ENCODE data around the gene RAD23A.
A peak's percentile ranks its signal among the peaks of the same experiment; 100 is the strongest.
"Not testable (repeated sequence)": the region's sequence is repeated elsewhere in the genome, so short reads cannot be mapped to it uniquely, and the experiment has no call there.

The RAD23A gene

DNA sequence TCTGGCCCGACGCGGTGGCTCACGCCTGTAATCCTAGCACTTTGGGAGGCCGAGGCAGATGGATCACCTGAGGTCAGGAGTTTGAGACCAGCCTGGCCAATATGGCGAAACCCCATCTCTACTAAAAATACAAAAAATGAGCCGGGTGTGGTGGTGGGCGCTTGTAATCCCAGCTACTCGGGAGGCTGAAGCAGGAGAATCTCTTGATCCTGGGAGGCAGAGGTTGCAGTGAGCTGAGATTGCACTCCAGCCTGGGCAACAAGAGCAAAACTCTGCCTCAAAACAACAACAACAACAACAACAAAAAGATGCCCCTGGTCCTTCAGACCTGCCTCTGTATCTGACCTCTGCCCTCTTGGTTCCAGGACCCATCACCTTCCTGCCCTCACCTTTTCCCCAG, 9.9 kb downstream of the RAD23A start:
- not testable (repeated sequence) for DNase-seq (ENCODE audit: low spot score)

- DNase-seq (ENCODE audit: low spot score): no peak
Observed at GRCh38 chr19:12955996-12956395, 10.3 kb downstream of the RAD23A start.

- DNase-seq (ENCODE audit: low spot score): no peak
Observed at GRCh38 chr19:12956446-12957388, 11.1 kb downstream of the RAD23A start, which contains the start of gene GADD45GIP1. TSS of gene GADD45GIP1 (minus strand) at chr19:12957223. CDS start at chr19:12957212, 11 bp downstream.

GRCh38 chr19:12957389-12957952, 11.8 kb downstream of the RAD23A start:
- DNase-seq (ENCODE audit: low spot score): not testable (repeated sequence)

- no peak for DNase-seq (ENCODE audit: low spot score)
Observed at GRCh38 chr19:12959481-12959880, 13.8 kb downstream of the RAD23A start.

- DNase-seq (ENCODE audit: low spot score): peak; percentile 78
Observed at GRCh38 chr19:12965017-12965811, 19.6 kb downstream of the RAD23A start.

DNA sequence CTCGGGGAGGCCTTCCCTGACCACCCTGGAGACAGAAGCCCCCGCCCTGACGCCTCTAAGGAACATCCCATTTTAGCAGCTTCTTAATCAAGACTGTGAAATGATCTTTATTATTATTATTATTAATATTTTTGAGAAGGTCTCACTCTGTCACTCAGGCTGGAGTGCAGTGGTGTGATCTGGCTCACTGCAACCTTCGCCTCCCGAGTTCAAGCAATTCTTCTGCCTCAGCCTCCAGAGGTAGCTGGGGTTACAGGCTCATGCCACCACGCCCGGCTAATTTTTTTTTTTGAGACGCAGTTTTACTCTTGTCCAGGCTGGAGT, 20.1 kb downstream of the RAD23A start:
- no peak for DNase-seq (ENCODE audit: low spot score)

- DNase-seq (ENCODE audit: low spot score): no peak
Observed at GRCh38 chr19:12967907-12968306, 22.2 kb downstream of the RAD23A start.

DNA sequence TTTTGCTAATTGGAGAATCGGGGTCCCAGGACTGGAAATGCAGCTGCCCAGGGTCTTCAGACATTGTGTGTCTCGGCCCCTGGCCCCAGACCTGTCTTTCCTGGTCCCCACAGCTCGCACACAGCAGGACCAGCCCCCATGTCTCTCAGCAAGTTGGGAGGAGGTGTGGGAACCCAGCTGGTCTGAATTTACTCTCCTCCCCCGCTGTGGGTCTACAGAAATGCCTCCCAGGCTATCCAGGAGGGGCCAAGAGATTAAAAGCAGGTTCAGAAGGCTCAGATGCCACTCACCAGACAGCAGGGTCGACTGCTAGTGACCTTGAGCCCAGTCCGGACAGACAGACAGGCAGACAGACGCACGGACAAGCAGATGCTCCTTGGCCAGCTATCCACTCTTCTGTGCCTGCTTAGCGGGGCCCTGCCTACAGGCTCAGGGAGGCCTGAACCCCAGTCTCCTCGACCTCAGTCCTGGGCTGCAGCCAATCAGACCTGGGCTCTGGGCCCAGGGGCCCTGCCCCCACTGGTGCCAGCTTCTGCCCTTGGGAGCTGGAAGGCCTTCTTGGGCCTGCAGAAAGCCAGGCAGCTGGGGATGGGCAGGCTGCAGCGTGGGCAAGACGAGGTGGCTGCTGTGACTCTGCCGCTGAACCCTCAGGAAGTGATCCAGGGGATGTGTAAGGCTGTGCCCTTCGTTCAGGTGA, 23.8 kb downstream of the RAD23A start, which contains the start of gene DAND5:
TSS of gene DAND5 (plus strand) at position 285 of the 697 bp plus-strand sequence. CDS start at position 370, 85 bp downstream.
- peak; percentile 60 for DNase-seq (ENCODE audit: low spot score)

GRCh38 chr19:12970070-12970820, 24.6 kb downstream of the RAD23A start:
- no peak for DNase-seq (ENCODE audit: low spot score)

DNA sequence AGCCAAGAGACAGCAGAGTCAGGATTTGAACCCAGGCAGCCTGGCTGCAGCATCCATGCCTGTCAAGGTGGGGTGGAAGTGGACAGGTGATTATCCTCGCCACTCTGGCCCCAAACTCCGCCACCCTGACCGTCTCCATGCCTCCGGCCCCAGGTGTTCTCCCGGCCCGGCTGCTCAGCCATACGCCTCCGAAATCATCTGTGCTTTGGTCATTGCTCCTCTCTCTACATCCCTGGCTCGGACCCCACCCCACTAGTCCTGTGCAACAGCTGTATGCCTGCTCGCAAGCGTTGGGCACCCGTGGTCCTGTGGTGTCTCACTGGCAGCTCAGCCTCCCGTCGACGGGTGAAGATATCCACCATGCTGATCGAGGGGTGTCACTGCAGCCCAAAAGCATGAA, 27.6 kb downstream of the RAD23A start:
- no peak for DNase-seq (ENCODE audit: low spot score)

GRCh38 chr19:12974301-12975220, 28.9 kb downstream of the RAD23A start:
- no peak for DNase-seq (ENCODE audit: low spot score)

GRCh38 chr19:12975221-12975741, 29.6 kb downstream of the RAD23A start:
- DNase-seq (ENCODE audit: low spot score): no peak

GRCh38 chr19:12976109-12976508, 30.4 kb downstream of the RAD23A start:
- DNase-seq (ENCODE audit: low spot score): not testable (repeated sequence)

DNA sequence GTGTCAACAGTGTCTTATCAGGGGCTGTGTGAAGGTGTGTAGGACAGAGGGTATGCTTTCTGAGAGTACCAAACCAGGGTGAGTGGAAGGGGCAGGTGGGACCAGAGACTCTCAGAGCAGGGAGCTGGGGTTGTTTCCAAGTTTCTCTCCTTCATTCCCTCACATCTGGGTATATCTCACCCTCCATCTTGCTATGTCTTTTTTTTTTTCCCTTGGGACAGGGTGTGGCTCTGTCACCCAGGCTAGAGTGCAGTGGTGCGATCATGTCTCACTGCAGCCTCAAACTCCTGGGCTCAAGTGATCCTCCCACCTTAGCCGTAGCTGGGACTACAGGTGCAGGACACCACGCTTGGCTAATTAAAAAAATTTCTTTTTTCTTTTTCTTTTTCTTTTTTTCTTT, 34.3 kb downstream of the RAD23A start:
- no peak for DNase-seq (ENCODE audit: low spot score)

GRCh38 chr19:12982648-12983047, 37.0 kb downstream of the RAD23A start:
- DNase-seq (ENCODE audit: low spot score): no peak

- DNase-seq (ENCODE audit: low spot score): no peak
Observed at GRCh38 chr19:12983091-12983490, 37.4 kb downstream of the RAD23A start.

- DNase-seq (ENCODE audit: low spot score): peak; percentile 82
Observed at GRCh38 chr19:12983542-12984142, 38.0 kb downstream of the RAD23A start.

DNA sequence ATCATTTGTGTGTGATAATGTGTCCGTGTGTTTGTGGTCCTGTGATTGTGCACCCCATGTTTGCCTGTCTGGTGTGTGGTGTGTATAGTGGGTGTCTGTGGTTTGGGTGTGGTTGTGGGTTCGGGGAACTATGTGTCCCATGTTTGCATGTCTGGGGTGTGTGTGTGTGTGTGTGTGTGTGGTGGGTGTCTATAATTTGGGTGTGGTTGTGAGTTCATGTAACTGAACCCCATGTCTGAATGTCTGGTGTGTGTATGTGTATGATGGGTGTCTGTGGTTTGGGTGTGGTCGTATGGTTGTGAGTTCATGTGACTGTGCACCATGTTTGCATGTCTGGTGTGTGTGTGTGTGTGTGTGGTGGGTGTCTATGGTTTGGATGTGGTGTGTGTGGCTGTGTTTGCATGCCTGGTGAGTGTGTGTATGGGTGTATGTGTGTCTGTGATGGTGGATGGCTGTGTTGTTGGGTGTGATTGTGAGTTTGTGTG, 38.5 kb downstream of the RAD23A start:
- DNase-seq (ENCODE audit: low spot score): peak; percentile 44

Measured in pons (tissue), 1 donor.